Kidney epithelial cell (primary cell): Measurements from ENCODE around the gene CALN1. TPM values are rescaled to one million over a fixed set of nuclear protein-coding genes. Genes with fewer than 3 reads are reported as not detected.

Experiments
- DNase-seq: peaks from one replicate; pipeline ENCODE4 v3.0.0-alpha.2; 2010; ENCODE audit warnings: low read depth
- H3K27me3 ChIP-seq: 2 replicates; pipeline ENCODE4 v1.6.0; 2011; ENCODE audit warnings: low read length; ENCODE audit not compliant: control insufficient read depth, insufficient read depth
- H3K36me3 ChIP-seq: 2 replicates; pipeline ENCODE4 v1.5.1; 2011; ENCODE audit warnings: low read length; ENCODE audit not compliant: control insufficient read depth, insufficient read depth
- H3K4me3 ChIP-seq: 2 replicates; pipeline ENCODE4 v1.5.1; 2011; ENCODE audit warnings: low read depth, mild to moderate bottlenecking, control low read depth, low read length
- CTCF ChIP-seq: IDR thresholded peaks from 2 replicates; pipeline ENCODE4 v1.5.1; 2011; ENCODE audit warnings: mild to moderate bottlenecking, moderate library complexity, low read length, control low read depth, inconsistent platforms; ENCODE audit not compliant: insufficient read depth, poor library complexity, severe bottlenecking
- total RNA-seq: library from RNA; depleted of rRNA; stranded (reverse); fragments of >200 nt; gene quantifications from 2 replicates; pipeline ENCODE4 v1.2.3, GENCODE V29; 2015

CALN1 gene
- total RNA-seq, 1 donor from 2014 or later: not detected

GRCh38 chr7:72055426-72055825, 356.7 kb downstream of the CALN1 start:
- no peak for DNase-seq
- Histone ChIP-seq H3K4me3 (no peak overlapping the region), H3K27me3 (no peaks in the 10 kb centered on the region), H3K36me3 (no peaks in the 10 kb centered on the region)
- TF ChIP-seq CTCF: no peak

DNA sequence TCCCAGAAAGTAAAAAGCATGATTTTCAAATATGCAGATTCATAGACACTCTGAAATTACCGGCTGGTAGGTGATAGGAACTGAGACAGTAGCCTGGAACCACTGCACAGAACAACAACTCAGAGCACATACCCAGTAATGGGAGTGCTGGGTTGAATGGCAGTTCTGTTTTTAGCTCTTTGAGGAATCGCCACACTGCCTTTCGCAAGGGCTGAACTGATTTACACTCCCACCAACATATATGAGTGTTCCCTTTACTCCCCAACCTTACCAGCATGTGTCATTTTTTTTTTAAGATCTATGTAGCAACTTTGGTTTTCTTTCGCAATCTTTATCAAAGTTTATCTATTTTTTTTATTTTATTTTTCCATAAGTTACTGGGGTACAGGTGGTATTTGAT, 358.8 kb downstream of the CALN1 start:
- TF ChIP-seq CTCF: no peak
- DNase-seq: no peak
- no peaks in the 10 kb centered on the region for H3K36me3 ChIP-seq
- H3K4me3 ChIP-seq: no peak overlapping the region
- H3K27me3 ChIP-seq: no peaks in the 10 kb centered on the region

- DNase-seq: no peak
- no peak for TF ChIP-seq CTCF
- H3K27me3 ChIP-seq: no peaks in the 10 kb centered on the region
- H3K4me3 ChIP-seq: no peak overlapping the region
- no peaks in the 10 kb centered on the region for H3K36me3 ChIP-seq
These were observed 363.7 kb downstream of the CALN1 start for GRCh38 chr7:72048420-72048819.

- Histone ChIP-seq H3K36me3 (no peaks in the 10 kb centered on the region), H3K27me3 (no peaks in the 10 kb centered on the region), H3K4me3 (no peak overlapping the region)
- no peak for TF ChIP-seq CTCF
- no peak for DNase-seq
These were observed 369.3 kb downstream of the CALN1 start for GRCh38 chr7:72042855-72043254.

- Histone ChIP-seq H3K4me3 (no peak overlapping the region), H3K27me3 (no peaks in the 10 kb centered on the region), H3K36me3 (no peaks in the 10 kb centered on the region)
- no peak for TF ChIP-seq CTCF
- DNase-seq: no peak
These were observed 371.5 kb downstream of the CALN1 start for GRCh38 chr7:72040641-72041040.

GRCh38 chr7:72039460-72039859, 372.7 kb downstream of the CALN1 start:
- no peak for DNase-seq
- Histone ChIP-seq H3K27me3 (no peaks in the 10 kb centered on the region), H3K36me3 (no peaks in the 10 kb centered on the region), H3K4me3 (no peak overlapping the region)
- no peak for TF ChIP-seq CTCF
